ENCODE measurements around the gene LPP. TPM values are rescaled to one million over a fixed set of nuclear protein-coding genes. Genes with fewer than 3 reads are reported as not detected.

The LPP gene
- total RNA-seq, 1 donor: 196 TPM

- no peak for TF ChIP-seq CTCF (IDR thresholded peaks at IDR 0.05; ENCODE audit: insufficient read depth, low read depth, low read length)
- no peak for DNase-seq (ENCODE audit: low read depth)
- no peak overlapping the region for H3K4me3 ChIP-seq (ENCODE audit: low read depth, low read length)
These were observed 514.0 kb downstream of the LPP start for GRCh38 chr3:188667926-188668325.

- H3K4me3 ChIP-seq (ENCODE audit: low read depth, low read length): no peak overlapping the region
- no peak for DNase-seq (ENCODE audit: low read depth)
- no peak for TF ChIP-seq CTCF (IDR thresholded peaks at IDR 0.05; ENCODE audit: insufficient read depth, low read depth, low read length)
These were observed 516.5 kb downstream of the LPP start for GRCh38 chr3:188670446-188670845.

GRCh38 chr3:188671971-188672370 lies 518.0 kb downstream of the LPP start:
- no peak for DNase-seq (ENCODE audit: low read depth)
- no peak for TF ChIP-seq CTCF (IDR thresholded peaks at IDR 0.05; ENCODE audit: insufficient read depth, low read depth, low read length)
- H3K4me3 ChIP-seq (ENCODE audit: low read depth, low read length): peak overlapping the region; percentile 26

- TF ChIP-seq CTCF (IDR thresholded peaks at IDR 0.05; ENCODE audit: insufficient read depth, low read depth, low read length): no peak
- no peak overlapping the region for H3K4me3 ChIP-seq (ENCODE audit: low read depth, low read length)
- no peak for DNase-seq (ENCODE audit: low read depth)
These were observed 518.9 kb downstream of the LPP start for GRCh38 chr3:188672840-188673239.

GRCh38 chr3:188673646-188674186 lies 519.8 kb downstream of the LPP start:
- no peak overlapping the region for H3K4me3 ChIP-seq (ENCODE audit: low read depth, low read length)
- peak; percentile 83 for DNase-seq (ENCODE audit: low read depth)

GRCh38 chr3:188674595-188674994 lies 520.6 kb downstream of the LPP start:
- DNase-seq (ENCODE audit: low read depth): no peak
- H3K4me3 ChIP-seq (ENCODE audit: low read depth, low read length): no peak overlapping the region
- TF ChIP-seq CTCF (IDR thresholded peaks at IDR 0.05; ENCODE audit: insufficient read depth, low read depth, low read length): no peak

More at GRCh38 chr3:188673646-188674186, 519.8 kb downstream of the LPP start:
- TF ChIP-seq CTCF (IDR thresholded peaks at IDR 0.05; ENCODE audit: insufficient read depth, low read depth, low read length): no peak

GRCh38 chr3:188677344-188677743 lies 523.4 kb downstream of the LPP start:
- DNase-seq (ENCODE audit: low read depth): no peak
- TF ChIP-seq CTCF (IDR thresholded peaks at IDR 0.05; ENCODE audit: insufficient read depth, low read depth, low read length): no peak
- no peak overlapping the region for H3K4me3 ChIP-seq (ENCODE audit: low read depth, low read length)
